Sigmoid colon (tissue), 7 donors: ENCODE results near the gene SYTL5. TPM values are rescaled to one million over a fixed set of nuclear protein-coding genes. Genes with fewer than 3 reads are reported as not detected.

Source experiments
- DNase-seq: peaks from one replicate; pipeline ENCODE4 v3.0.0-alpha.2; 2019
- H3K27ac ChIP-seq, 4 donors: fragments of 200-600 bp; sonication (generic); one replicate each; pipeline ENCODE4 v1.5.1; 2016 to 2019; ENCODE audit warnings: mild to moderate bottlenecking in 1 of 4
- H3K27me3 ChIP-seq, 3 donors: fragments of 200-600 bp; sonication (generic); one replicate each; pipeline ENCODE4 v1.5.1; 2019; ENCODE audit warnings: mild to moderate bottlenecking in 1 of 3
- H3K36me3 ChIP-seq, 4 donors: fragments of 200-600 bp; sonication (generic); one replicate each; pipeline ENCODE4 v1.5.1; 2016 to 2019
- H3K4me1 ChIP-seq, 4 donors: fragments of 200-600 bp; sonication (generic); one replicate each; pipeline ENCODE4 v1.5.1; 2017 to 2019
- H3K4me3 ChIP-seq, 4 donors: fragments of 200-600 bp; sonication (generic); one replicate each; pipeline ENCODE4 v1.5.1; 2017 to 2019; ENCODE audit warnings: mild to moderate bottlenecking in 2 of 4, moderate library complexity in 1 of 4
- H3K9me3 ChIP-seq, 4 donors: fragments of 200-600 bp in 3 of 4; sonication (generic) in 3 of 4; one replicate each; pipeline versions ENCODE4 v1.5.1 to v1.6.1; 2013 to 2019
- CTCF ChIP-seq, 4 experiments: fragments of 450-650 bp in 3 of 4; fragments of 200-600 bp in 1 of 4; IDR thresholded peaks; one replicate each; pipeline ENCODE4 v1.5.1; 2016 to 2019; ENCODE audit warnings: antibody characterized with exemption in 4 of 4, mild to moderate bottlenecking in 3 of 4, moderate library complexity in 2 of 4
- EP300 ChIP-seq, 4 donors: sonication (generic); formaldehyde crosslinking; IDR thresholded peaks; one replicate each; pipeline ENCODE4 v1.6.1; 2017; ENCODE audit warnings: antibody characterized with exemption in 4 of 4
- POLR2A ChIP-seq, 2 donors: fragments of 450-650 bp; IDR thresholded peaks; one replicate each; pipeline ENCODE4 v1.6.1; 2016; ENCODE audit warnings: antibody characterized with exemption in 2 of 2, mild to moderate bottlenecking in 2 of 2, moderate library complexity in 2 of 2
- POLR2AphosphoS5 ChIP-seq, 4 donors: sonication (generic); formaldehyde crosslinking; IDR thresholded peaks; one replicate each; pipeline ENCODE4 v1.6.1; 2017; ENCODE audit warnings: antibody characterized with exemption in 4 of 4
- WGBS, 2 donors: extraction: QIAGEN DNeasy Blood & Tissue Kit; methylation state at CpG; one replicate each; pipeline ENCODE4 v1.1.7; 2013; 5-methylcytosine and 5-hydroxymethylcytosine counted together
- intact Hi-C: fragments of 100-400 bp; cut with DNase I; formaldehyde crosslinking; loops from one replicate; pipeline ENCODE4 v1.15.1; 2023
- polyA plus RNA-seq, 3 donors: library from polyadenylated mRNA; stranded (reverse); fragments of 200-250 nt; gene quantifications; one replicate each; pipeline ENCODE4 v1.2.3, GENCODE V29; 2013
- small RNA-seq, 3 donors: library from RNA; depleted of rRNA; stranded (forward); fragments of <200 nt; gene quantifications; one replicate each; pipeline ENCODE3, GENCODE V24; 2016
- total RNA-seq, 4 donors: library from RNA; depleted of rRNA; stranded (reverse); fragments of >200 nt; gene quantifications; one replicate each; pipeline ENCODE4 v1.1.0, GENCODE V29; 2016
- donor health status: healthy with polysubstance abuse.
- donor health status: Bipolar disorder and iron deficiency.
- donor health status: healthy.

Gene SYTL5
- total and polyA plus RNA-seq, 7 donors, result under 0.01 to 21.0 (median 1.9) TPM; not detected in 1

DNA sequence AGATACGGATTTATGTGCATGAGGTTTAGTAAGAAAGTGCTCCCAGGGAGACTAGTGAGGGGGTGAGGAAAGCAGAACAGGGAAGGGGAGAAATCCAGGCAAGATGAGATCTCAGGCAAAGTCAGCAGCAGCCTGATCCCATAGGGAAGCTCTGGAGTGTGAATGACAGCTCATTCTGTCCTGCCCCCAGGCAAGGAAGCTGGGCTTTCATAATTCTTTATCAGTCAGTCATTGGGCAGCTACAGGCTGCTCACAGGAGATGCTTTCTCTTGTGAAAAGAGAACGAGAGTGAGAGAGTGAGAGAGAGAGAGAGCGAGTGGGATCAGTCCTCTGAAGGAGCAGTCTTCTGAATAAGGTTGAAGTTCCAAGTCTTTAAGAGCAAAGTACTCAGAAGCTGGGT lies 166.2 kb downstream of the SYTL5 start:
- Histone ChIP-seq H3K4me1 (no peaks in the 10 kb centered on the region), H3K36me3 (peaks cover 0 to 11% (median 3%) of the 10 kb centered on the region in 4 donors), H3K9me3 (no peaks in the 10 kb centered on the region), H3K4me3 (no peak overlapping the region), H3K27me3 (no peaks in the 10 kb centered on the region), H3K27ac (no peak overlapping the region)
- intact Hi-C loops, result loop anchor here (10.0 kb wide), 1 partner anchor 238 kb away; no protein-coding TSS in a partner anchor
- 85 to 89% methylated on average over 3 of the region's 3 CpGs for WGBS, 2 donors
- no peak for TF ChIP-seq CTCF (IDR thresholded peaks at IDR 0.05)
- no peak for TF ChIP-seq POLR2AphosphoS5 (IDR thresholded peaks at IDR 0.05)
- TF ChIP-seq EP300 (IDR thresholded peaks at IDR 0.05), result no peak
- no peak for TF ChIP-seq POLR2A (IDR thresholded peaks at IDR 0.05)
- DNase-seq, result no peak

GRCh38 chrX:38175139-38175538 lies 168.8 kb downstream of the SYTL5 start:
- H3K36me3 ChIP-seq, result peaks cover 0 to 11% (median 3%) of the 10 kb centered on the region in 4 donors
- intact Hi-C loops, result loop anchor here (10.0 kb wide), 1 partner anchor 240 kb away; no protein-coding TSS in a partner anchor
- no peaks in the 10 kb centered on the region for H3K4me1 ChIP-seq
- 10 to 40% methylated on average over 3 of the region's 3 CpGs for WGBS, 2 donors
- H3K9me3 ChIP-seq, result no peaks in the 10 kb centered on the region
- TF ChIP-seq POLR2AphosphoS5 (IDR thresholded peaks at IDR 0.05) (no peak), CTCF (IDR thresholded peaks at IDR 0.05) (no peak), POLR2A (IDR thresholded peaks at IDR 0.05) (no peak), EP300 (IDR thresholded peaks at IDR 0.05) (no peak)
- DNase-seq, result no peak
- H3K27ac ChIP-seq, result no peak overlapping the region
- no peak overlapping the region for H3K4me3 ChIP-seq
- H3K27me3 ChIP-seq, result no peaks in the 10 kb centered on the region

DNA sequence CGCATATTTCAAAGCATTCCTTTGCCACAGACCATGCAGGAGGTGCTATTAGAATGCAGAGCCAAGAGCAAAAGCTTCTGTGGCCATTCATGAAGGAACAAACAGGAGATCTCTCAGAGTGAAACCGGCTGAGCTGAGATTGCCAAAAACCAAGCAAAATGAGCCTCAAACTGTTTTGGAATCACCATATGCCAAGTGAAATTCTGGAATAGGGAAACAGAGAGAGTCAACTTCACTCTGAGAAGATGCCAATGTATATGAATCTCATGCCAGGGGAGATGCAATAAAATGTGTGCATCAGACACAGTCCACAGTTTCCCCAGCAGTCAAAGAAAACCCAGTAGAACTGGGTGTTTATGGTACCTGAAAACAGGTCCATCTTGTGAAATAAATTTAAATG lies 172.0 kb downstream of the SYTL5 start:
- Histone ChIP-seq H3K4me3 (no peak overlapping the region), H3K27me3 (no peaks in the 10 kb centered on the region), H3K36me3 (no peaks in the 10 kb centered on the region), H3K9me3 (no peaks in the 10 kb centered on the region), H3K27ac (no peak overlapping the region), H3K4me1 (peaks cover 0 to under 1% (median 0%) of the 10 kb centered on the region in 4 donors)
- no peak for DNase-seq
- TF ChIP-seq POLR2A (IDR thresholded peaks at IDR 0.05) (no peak), POLR2AphosphoS5 (IDR thresholded peaks at IDR 0.05) (no peak), EP300 (IDR thresholded peaks at IDR 0.05) (no peak), CTCF (IDR thresholded peaks at IDR 0.05) (no peak)
- WGBS, 2 donors, result 83 to 88% methylated on average over 2 of the region's 2 CpGs
- intact Hi-C loops, result loop anchor here (10.0 kb wide), 1 partner anchor 244 kb away; no protein-coding TSS in a partner anchor

Small RNA genes within 50 kb of the gene (small RNA-seq; reads per million reads assigned to genes)
- gene MIR548AJ2, result 0 reads per million in 3 donors

Other genes with a start within 250 kb of the SYTL5 start
- 10 to 100 TPM in 3 of 4 donors, 1 to 10 TPM in 1; 8.9 to 28.5 (median 24.0) TPM for gene CYBB, start 226.5 kb upstream of the SYTL5 start, total RNA-seq
- gene CYBB, start 226.5 kb upstream of the SYTL5 start, polyA plus RNA-seq, result 10 to 100 TPM in 2 of 3 donors, 1 to 10 TPM in 1; 6.0 to 25.0 (median 23.0) TPM
- gene DYNLT3, start 159.0 kb upstream of the SYTL5 start, total RNA-seq, result 10 to 100 TPM; 32.4 to 55.3 (median 45.2) TPM
- 10 to 100 TPM; 16.5 to 37.2 (median 34.8) TPM for gene DYNLT3, start 159.0 kb upstream of the SYTL5 start, polyA plus RNA-seq
- 100 to 1,000 TPM; 134 to 169 (median 152) TPM for gene SRPX, start 214.3 kb downstream of the SYTL5 start, total RNA-seq
- gene SRPX, start 214.3 kb downstream of the SYTL5 start, polyA plus RNA-seq, result 10 to 100 TPM; 12.0 to 48.7 (median 37.2) TPM